GM21717 (cell line): Measurements from ENCODE around the gene CCDC167.

Source experiments
- ATAC-seq: cut with Tn5 transposase; IDR thresholded peaks from one replicate; pipeline ENCODE4 v1.9.1; 2021; ENCODE audit warnings: mild to moderate bottlenecking, moderate library complexity; ENCODE audit not compliant: unreplicated experiment

CCDC167 gene

DNA sequence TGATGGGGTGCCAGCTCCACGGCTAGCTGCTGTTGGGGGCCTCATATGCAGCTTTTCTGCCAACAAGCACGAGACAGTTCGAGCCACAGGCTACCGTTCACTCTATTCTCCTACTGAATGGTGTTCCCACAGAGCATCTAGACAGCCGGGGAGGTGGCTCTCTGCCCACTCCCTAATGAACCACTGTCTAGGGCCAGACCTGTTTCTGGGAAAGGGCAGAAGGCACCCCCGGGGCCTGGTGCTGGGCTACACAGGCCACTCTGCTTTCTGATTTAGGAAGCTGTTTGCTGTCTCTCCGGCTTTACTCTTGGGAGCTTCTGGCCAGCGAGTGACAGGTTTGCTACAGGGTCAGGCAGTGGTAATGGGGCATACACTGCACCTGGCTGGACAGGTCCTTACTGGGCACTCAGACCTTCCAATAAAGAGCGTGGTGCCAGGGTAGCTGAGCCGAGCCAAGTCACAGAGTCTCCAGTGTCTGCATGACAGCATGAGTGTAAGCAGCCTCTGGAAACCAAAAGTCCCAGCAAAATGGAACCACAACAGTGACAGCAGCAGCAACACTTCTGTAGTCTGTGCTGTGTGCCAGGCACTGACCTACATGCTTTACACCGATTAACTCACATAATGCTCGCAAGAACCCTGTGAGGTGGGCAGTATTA lies 8.4 kb downstream of the CCDC167 start:
- no peak for ATAC-seq

DNA sequence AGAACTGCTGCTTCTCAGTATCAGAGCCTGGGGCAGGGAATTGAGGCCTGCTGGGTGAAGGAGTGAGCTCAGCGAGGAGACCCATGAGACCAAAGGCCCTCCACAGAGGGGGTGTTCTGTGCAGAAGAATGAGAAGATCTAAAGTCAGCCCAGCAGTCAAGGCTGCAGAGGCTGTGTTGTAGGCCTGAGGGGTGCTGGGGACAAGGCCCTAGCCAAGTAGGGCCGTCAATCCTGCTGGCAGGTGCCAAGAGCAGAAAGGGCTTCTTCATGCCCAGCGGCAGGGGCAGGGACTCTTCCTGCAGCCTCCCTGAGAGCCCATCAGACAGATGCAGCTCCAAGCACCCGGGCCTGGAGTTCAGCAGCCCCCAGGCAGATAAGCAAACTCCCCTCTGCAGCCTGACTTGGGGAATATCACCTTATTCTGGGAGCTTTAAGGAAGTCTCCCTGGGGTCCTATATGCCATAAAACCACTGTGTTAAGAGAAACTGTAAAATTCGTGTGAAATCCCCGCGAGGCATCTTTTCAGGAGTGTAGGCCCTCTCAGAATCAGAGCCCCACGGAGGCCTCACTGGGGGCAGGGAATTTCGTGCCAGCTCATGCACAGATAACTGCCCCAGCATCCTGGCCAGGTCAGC lies 9.0 kb downstream of the CCDC167 start:
- ATAC-seq = no peak

DNA sequence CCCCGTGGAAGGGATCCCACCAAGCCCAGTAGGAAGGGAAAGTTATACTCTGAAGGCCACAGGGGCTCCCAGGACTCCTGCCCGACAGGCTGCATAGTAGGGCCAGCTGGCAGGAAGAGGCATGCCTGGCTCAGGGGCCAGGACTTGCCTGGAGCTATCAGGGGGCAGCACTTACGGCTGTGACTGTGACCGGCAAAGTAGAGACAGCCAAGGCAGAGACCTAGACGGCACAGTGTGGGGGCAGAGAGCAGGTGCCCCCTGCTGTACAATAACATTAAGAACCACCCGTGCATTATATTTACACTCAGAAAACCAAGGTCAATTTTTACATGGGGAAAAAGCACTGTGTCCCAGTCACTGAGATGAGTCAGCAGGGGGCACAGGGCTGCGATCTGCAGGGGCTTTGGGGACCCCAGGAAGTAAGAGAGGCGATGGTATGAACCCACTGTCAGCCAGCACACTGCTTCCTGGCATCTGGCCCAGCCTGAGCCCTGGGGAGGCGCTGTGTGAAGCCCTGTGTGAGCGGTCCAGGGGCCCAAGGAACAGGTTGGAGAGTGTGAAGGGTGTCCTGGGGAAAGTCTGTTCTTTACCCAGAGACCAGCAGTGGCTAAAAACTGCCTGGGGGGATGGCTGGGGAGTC lies 9.9 kb downstream of the CCDC167 start:
- ATAC-seq = no peak

DNA sequence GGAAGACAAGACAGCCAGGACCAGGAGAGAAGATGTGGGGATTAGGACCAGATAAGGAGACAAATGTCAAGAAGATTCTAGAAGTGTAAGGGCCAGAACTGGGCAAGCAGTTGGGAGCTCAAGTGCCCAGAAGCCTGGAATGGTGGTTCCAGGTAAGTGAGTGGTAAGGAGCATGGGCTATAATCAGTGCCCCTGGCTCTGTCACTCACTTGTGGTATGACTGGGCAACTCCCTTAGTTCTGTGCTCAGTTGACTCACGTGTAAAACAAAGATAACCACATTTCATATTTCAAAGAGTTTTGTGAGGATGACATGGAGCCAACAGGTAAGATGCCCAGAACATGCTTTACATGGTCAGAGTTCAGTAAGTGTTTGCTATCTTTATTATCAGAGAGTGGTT lies 11.2 kb downstream of the CCDC167 start:
- no peak for ATAC-seq

DNA sequence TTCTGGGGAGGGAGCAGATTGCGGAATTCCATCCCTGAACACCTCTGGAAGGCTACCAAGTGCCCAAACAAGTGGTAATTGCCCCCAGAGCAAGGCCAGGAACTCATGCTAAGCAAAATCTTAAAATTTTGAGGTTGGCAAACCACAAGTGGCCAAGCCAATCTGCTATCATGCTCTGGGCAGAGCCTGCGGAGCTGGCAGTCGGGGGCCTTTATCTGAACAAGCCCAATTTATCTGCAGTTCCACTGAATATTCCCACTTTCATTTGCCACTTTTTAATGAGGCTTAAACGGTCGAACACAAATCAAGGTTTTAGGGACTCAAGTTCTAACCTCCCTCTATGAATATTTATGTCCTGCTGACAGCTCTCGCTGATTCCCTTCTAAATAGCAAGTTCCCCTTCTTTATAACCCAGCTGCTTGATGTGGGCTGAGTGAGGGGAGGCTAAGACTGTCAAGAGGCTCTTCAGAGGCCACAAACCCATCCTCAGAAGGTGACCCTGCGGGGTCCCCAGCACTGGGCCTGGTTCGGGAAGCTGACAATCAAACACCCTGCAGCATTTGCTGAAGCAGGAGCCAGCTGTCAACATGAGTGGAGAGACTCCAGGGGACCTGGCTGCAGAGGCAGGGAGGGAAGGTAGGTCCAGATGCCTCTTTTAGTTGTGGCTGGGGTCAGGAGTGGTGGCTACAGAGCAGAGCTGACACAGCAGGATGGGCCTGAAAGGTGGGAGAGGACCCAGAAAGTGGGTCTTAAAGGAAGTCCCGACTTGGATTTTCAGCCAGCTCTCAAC lies 11.9 kb downstream of the CCDC167 start:
- no peak for ATAC-seq

DNA sequence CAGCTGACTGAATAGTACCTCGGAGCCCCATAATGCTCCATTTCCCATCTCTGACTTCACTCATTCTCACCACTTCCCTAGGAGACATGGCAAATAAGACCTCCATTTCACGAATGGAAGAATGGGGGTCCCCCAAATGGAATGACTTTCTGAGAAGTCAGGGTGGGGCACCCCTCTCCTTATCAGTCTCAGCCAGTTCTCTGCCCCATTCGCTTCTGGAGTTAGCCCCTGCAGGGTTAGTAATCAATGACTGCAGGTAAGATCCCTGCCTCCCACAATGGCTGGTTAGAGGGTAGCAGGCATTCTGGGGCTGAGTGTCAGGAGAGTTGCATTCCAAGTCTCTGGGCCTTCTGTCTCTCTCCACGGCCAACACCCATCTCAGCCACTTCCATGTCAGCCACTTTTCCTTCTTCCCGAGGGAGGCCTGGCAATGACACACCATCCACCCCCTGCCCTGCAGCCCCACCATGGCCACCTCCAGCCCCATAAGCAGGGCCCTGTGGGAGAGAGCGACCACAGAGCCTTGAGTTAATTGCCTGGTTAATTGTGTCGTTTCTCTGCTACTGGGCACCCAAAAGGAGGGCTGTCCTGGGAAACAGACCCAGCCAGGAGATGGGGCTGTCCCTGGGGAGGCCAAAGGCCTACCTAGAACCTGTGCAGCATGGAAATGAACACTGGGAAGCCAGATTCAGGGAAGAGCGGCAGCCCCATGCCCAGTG lies 13.4 kb downstream of the CCDC167 start:
- no peak for ATAC-seq

DNA sequence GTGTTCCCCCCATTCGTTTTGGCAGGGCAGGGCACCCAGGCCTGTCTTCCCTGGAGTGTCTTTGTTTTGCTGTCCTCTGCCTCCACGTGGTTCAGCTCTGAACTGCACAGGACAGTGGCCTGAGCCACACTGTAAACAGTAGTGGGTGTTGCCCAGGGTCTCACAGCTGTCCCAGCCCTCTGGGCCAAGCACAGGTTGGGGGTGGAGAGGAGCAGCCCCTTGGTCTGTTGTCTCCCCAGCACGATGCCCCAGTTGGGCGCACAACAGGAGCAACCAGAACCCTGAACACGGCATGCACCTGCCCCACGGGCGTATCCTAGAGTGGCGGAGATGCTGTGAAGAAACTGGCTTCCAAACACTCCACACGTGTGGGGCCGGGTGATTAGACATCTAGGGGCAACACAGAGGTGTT lies 14.4 kb downstream of the CCDC167 start:
- no peak for ATAC-seq

DNA sequence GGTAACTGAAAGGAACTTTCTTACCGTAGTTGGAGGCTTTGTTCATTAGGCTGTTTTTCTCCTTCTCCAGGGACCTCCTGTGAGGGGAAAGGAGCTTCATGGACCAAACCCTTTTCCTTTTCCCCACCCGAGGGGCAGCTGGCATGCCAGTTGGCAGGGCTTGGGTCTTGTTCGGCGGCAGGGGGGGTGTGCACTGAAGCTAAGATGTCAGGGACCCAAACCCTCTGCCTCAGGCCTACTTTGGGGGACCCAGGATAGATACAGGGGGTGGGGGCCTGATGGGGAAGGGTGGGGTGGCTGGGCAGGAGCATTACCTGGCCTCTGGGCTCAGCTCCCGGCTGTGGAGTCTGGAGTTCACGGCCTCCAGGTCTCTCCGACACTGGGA lies 14.9 kb downstream of the CCDC167 start:
- ATAC-seq = no peak

DNA sequence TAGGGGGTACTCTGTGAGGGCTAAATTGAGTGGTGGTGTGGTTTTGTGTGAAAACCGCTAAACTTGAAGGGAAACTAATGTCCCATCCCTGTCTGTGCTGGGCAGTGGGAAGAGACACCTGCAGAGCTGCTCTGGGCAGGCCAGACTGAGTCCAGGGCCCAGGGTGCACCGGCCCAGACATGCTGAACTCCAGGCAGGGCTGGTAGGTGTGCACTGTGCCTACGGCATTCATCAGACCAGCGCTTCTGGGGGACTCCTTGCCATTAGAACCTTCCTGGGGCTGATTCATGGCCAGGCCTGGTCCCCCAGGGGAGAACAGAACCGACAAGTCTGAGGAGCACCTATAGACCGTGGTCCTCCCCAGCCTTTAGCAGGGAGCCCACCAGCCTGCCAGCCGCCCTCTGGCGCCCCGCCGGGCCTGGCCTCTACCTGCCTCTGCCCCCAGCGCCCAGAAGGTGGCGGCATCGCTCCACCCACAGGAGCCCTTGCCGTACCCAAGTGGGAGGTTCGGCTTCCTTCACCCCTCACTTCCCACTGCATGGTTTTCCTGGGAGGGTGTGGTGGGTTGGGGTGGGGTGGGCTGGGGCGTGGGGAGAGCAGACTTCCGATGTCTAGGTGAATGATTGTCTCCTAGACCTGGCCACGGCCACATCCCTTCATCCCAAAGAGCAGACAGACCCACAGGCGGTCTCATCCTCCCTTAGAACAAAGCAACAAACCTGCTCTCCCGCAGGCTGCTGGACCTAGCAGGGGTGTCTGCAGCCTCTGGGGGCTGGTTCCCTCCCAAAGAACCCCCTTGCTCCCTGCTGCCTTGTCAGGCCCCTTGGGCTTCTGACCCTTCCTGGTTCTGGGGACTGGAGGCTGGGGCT lies 15.5 kb downstream of the CCDC167 start:
- ATAC-seq = no peak

DNA sequence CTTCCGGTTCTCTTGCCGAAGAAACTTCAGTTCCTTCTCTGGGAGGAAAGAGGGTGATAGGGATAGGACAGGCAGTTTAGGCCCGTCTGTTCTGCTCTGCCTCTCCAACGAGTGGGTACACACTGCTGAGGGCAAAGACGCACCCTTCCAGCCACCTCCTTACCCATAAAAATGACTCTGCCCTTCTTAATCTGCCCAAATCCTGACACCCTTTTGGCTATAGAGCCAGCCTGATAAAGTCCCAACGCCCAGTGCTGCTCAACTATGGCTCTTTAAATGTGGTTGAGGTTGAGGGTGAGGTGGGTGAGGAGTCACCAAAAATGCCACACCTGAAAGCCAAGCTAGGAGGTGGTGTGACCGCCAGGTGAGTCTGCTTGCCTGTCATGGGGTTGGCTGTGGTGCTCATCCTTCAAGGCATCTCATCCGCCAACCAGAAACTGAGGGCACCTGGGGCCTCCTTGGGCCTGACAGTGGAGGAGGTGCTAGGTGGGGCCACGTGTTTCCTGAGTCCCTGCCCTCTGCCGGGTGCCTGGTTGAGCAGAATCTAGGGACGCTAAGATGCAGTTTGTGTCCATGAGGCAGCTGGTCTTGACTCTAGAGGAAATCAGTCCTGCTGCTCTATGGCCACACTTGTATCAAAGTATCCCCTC lies 16.3 kb downstream of the CCDC167 start:
- ATAC-seq = no peak

DNA sequence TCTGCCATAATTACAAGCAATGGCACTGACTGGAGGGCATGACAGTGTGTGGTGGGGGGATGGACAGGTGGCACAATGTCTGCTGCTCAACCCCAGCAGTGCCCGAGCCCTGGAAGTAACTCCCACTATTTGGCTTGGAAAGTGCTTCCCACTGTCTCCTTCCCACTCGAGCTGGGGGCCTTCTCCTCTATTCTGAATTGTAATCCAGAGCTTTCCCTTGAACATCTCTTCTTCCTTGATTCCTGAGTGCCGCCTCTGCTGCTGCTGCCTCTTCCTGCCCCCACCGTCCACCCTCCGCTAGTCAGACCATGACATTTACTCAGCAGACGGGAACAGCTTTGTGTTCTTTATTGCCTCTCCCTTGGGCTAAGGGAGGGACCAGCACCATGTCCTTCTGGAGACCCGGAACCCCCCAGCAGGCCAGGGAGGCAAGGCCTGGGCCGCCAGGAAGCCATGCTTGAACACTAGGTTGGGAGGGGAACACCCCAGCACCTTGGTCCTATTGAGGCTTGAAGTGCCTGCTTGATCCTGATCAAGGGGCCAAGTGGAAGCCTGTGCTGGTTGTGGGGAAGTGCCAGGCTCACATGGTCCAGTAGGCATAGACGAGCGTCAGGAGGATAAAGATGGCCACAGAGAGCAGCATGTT lies 17.0 kb downstream of the CCDC167 start:
- no peak for ATAC-seq

DNA sequence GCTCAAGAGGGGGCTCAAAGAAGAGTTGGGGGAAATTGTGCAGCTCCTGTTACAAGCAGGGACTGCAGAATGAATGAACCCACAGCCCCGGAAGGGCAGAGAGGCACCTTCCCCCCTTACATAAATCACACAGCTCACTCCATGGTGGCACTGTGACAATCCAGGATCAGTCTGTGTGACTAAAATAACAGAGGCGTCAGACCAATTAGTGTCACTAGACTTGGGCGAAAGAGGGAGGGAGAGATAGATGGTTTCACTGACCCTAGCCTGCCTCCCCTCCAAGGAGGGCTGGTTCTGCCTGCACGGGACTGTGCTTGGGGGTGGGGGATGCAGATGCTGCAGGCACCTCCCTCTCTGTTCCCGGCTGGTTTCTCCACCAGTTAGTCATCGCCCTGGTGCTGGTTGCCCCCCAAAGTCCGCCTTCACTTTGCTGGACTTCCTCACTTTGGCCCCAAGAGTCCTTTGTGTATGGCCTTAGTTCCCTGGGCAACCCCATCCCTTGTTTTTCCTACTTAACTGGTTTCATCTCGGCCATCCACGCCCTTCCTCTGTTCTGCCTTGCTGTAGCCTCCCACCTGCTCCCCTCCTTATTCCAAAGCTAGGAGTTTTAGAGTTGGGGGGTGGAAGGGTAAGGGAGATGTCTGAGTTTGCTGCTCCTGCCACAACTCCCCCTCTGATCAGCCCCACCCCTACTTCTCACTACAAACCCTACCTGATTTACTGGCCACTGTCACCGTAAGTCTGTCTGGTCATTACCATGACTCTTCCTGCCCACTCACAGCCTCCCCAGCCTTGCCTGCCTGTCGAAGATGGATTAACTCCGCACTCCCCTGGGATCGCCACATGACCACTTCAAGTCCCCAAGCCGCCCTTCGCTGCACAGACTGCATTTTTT lies 17.7 kb downstream of the CCDC167 start:
- ATAC-seq = no peak

DNA sequence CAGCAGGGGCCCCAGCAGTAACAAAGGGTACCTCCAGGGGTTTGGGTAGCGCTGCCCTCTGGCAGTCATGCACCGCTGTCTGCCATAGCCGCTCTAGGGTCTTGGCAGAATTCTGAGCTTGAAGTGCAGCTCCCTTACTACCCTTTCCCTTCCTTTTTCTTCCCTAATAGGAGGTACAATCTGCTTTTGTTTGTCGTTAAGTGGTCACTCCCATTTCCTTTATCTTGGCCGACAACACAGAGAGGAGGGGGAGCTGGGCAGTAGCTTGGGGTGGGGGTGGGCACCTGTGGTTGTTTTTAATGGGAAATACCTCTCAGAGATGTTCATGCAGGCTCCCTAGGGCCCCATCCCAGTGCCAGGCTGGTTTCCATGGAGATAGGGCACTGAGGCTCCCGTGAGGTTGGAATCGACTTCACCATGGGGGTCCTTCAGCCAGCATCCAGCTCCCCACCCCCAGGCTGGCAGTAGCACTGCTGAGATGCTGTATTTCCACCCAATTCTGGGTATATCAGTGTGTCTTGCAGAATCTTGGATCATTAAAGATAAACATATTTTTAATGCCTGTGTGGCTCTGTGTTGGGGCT lies 18.6 kb downstream of the CCDC167 start:
- no peak for ATAC-seq

DNA sequence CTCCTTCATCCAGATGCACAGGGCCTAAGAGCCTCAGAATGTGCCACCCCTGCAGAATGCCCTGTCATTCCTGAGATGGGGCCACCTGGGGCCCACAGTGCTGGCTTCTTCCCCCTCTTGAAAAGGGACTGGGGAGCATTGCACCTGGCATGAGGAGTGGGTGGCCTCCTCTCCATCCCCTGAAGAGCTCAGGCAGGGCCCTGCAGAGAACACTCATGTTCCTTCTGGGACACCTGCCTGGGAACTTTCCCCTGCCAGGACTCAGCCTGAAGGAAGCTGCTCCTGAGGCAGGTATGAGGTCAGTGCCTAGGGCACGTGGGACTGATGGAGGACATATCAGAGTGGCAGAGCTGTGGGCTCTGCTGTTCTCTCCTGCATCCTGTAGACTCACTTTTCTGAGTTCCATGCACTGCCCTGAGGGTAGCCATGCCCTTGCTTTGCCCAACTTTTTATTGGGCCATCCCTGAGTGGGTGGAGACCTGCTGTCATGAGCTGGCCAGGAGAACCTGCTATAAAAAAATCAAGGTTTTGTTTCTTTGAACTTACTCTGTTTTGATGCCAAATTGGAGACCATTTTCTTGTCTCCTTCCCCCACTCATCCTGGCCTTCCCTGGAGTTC lies 19.5 kb downstream of the CCDC167 start:
- ATAC-seq = no peak

DNA sequence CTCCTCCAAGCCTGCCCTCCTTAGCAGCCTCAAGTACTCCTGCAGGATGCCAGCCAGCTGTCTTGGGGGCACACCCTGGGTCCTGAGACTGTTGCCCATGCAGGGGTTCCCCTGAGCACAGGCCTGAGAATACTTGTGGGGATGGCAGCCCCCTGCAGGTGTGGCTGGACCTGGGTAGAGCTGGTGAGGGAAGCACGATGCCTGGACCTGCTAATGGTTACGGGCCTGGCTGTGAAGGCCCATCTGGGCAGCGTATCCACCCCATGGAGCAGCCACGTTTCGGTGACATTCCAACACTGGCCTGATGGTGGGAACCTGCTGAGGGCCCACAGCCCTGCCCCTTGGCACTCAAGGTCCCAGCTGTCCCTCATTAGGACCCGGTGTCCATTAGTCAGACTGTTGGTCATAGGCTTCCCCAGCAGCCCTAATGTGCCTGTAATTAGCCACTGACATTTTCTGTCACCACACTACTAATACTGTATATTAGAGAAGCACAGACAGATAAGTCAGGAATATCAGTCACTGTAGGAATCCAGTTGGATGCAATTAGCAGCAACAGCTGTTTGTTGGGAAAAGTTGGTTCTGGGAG lies 20.3 kb downstream of the CCDC167 start:
- no peak for ATAC-seq

DNA sequence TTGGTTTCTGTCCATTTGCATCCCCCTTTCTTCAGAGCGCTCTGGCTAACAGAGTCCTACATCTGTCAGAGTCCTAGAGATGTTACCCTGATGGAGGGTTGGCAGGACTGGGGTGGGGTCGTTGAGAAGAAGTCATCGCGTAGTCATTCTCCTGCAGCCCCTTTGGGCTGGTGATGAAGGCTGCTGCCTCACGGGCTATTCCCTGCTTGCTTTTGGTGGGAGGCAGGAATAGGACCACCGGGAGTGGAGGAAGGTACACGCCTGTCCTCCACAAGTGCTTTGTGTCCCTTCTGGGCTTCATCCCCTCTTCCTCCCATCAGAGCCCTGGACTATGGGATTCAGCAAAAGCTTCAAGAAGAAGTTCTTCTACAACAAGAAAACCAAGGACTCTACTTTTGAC lies 20.9 kb downstream of the CCDC167 start:
- ATAC-seq = no peak
